ENCODE results near the gene ADGRL2.
"Not testable (repeated sequence)": the region's sequence is repeated elsewhere in the genome, so short reads cannot be mapped to it uniquely, and the experiment has no call there.

The ADGRL2 gene

DNA sequence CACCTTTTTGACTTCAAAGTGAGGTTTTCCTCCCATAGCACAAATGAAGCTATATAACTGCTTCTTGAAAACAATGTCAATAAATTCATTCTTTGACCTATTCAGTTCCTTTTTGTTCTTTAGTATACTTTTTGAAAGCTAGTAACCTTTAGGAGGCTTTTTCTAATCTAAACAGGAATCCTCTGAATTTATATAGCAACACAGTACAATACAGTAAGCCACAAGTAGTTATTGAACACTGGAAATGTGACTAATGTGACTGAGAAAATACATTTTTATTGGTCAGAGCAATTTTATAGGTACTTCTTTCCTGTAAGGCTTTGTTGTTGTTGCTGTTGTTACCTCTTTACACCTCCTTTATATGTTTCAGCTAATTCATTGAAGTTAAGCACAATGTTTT lies 49.8 kb downstream of the ADGRL2 start:
- no peak for DNase-seq

DNA sequence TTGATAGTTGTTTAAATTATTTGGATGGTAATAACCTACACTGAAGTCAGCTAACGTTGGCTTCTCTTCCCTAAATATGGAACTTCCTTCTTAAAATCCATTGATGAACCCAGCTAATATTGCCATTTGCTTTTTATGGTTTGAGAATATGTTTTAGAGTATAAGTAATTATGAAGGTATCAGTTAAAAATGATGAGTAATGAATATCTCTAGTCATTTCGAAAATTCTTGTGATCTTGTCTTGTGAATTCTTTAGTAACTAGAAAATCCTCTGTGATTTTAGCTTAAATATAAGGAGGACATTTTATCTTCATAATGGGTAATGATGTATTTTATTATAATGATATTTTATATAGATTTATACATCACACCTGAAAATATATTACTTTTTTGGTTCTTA lies 50.5 kb downstream of the ADGRL2 start:
- DNase-seq = no peak

DNA sequence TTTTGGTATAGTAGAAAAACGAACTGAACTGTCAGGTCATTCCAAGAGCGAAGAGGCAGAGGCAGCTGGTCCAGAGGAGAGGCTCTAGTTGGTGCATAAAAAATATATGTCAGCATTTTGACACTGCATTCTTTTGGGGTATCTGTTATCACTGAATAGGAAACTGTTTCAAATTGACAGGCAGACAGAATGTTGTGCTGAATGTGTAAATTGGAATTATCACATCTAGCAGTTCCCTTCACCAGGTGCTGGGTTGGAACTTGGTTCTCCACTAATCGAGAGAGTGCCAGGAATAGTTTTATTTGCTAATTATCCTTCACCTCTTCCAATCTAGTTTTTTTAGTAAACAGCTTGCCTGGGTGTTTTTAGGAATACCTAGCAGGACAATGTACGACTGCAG lies 52.2 kb downstream of the ADGRL2 start:
- peak; percentile 30 for DNase-seq

DNA sequence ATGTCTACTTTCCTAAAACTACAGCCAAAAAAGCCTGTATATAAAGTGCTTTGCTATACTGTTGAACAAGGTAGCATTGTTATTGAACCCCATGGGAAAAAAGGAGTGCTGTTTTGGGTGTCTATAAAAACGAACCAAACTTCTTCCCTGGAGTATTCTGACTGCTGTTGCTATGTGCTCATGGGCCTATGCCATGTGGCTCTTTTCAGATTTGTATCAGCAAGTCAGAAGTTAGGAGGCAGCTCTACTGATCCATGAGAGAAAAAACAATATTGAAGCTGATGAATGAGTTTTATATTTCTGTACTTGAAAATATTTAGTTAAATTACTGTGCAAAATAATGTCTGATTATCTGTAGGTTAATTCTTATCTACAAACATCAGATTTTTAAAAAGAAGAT lies 66.5 kb downstream of the ADGRL2 start:
- DNase-seq = no peak

DNA sequence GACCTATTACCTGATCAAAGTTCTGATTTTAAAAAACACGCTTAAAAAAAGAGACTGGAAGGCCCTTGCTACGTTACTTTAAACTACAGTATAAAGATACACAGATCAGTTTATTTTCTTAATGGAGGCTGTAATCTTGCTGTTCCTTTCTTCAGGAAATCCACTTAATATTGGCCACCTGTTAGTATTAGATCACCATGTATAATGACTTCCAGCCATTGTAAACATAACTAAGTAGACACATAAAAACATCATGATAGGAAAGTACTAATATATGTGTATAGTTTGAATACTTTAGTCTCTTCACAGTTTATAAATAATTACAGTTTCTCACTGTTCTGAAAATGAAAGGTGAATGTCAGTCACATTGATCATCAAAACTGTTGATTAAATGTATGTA lies 68.6 kb downstream of the ADGRL2 start:
- DNase-seq = no peak

DNA sequence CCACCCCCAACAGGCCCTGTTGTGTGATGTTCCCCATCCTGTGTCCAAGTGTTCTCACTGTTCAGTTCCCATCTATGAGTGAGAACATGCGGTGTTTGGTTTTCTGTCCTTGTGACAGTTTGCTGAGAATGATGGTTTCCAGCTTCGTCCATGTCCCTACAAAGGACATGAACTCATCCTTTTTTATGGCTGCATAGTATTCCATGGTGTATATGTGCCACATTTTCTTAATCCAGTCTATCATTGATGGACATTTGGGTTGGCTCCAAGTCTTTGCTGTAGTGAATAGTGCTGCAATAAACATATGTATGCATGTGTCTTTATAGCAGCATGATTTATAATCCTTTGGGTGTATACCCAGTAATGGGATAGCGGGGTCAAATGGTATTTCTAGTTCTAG lies 70.4 kb downstream of the ADGRL2 start:
- DNase-seq = not testable (repeated sequence)

DNA sequence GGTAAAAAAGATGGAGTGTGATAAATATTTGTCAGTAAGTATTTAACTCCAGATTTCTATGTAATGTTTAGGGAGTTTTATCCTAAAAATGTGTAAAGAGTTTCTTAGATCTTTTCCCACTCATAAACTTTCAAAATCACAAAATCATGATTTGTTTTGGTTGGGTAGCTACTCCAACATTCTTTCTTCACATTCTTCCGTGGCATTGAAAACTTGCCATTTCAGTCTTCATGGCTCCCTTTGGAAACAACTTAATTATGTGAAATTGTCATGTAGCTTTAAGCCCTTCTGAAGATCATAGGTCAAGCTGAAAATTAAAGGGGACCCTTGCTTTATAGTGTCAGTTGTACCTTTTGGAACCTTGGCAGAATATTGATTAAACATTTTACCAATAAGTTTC lies 73.2 kb downstream of the ADGRL2 start:
- no peak for DNase-seq

DNA sequence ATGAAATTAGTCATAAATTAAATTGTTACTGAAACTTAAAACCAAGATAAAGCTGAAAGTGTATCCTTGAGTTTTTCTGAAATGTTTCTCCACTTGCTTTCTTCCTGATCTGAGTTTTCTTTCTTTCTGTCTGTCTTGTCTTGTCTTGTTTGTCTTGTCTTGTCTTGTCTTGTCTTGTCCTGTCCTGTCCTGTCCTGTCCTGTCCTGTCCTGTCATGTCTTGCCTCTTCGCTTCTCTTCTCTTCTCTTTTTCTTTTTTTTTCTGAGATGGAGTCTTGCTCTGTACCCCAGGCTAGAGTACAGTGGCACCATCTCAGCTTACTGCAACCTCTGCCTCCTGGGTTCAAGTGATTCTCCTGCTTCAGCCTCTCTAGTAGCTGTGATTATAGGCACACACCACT lies 73.7 kb downstream of the ADGRL2 start:
- DNase-seq = no peak

DNA sequence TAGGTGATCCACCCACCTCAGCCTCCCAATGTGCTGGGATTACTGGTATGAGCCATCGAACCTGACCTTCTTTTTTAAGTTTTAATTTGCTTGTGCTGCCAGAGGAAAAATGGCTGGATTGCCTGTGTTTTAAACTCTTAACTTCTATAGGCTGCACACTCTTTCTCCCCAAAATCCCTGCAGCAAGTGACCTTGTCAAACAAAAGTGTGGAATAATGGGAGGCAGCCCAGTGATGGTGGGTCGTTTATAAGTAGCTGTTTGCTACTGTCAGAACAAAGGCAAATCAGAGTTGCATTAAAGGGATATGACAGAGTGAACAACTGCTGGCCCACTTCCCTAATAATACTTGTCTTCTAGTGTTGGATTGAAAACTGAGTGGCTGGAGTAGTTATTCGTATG lies 74.2 kb downstream of the ADGRL2 start:
- no peak for DNase-seq

DNA sequence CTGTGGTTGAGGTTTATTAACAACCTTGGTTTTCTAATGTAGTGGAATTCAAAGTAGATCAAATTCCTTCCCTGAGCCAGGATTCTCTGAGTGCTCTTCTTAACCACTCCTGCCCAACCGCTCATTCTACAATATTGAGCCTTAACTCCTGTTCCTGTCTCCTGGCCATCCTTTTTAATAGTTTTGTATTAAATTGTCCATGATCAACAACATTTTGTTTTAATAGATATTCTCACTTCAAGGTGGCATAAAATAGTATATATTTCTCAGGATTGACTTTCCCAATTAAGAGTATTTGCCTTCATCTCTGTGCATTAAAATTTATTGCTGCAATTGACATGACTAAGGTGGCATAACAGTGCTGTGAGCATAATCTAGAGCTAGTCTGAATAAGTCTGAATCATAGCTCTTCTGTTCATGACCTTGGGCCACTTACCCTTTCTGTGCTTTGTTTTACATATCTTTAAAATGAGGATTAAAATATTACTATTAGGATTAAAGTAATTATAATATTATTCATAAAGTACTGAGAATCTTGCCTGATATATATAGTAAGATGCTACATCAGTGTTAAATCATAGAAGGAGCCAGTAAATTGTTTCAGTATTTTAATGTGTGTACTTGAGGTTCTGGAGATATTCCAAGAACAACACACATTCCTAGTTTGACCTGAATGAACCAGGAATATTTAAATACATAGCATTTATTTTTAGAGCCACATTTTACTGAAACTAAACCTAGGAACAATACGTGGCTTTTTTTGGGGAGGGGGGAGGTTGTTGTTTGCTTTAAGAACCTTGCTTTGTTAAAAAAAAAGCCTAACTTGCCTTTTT lies 76.4 kb downstream of the ADGRL2 start:
- DNase-seq = peak; percentile 41

DNA sequence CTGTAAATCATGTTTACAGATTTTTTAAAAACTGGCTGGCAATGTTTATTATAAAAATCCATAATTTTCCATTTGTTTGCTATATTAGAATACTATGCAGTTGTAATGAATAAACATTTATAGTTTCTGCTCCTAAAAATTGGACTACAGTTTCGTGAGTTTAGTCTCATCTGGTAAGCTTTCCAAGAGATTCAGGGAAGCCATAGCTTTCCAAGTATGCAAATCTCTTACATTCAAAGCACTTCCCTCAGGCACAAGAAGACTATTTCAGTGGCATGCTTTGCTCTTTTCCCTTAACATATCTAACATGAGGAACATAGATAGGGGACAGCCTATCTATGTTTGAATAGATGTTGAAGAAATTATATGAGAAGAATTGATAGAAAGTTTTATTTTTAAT lies 77.2 kb downstream of the ADGRL2 start:
- DNase-seq = no peak

DNA sequence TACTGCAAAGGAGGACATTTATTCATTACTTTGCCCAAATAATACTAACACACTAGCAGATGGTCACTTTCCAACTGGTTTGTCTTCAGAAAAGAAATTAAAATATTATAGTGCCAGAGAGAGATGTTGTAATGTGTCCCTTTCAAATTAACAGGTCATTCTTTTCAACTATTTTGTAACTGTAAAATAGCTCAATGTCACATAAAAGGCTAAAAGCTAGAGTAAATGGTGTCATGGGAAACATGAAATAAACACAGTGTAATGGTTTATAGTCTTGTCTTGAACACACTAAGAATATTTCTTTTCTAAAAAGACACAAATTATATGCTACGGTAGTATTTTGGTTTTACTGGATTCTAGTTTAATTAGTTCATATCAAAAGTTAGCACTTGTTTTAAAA lies 77.8 kb downstream of the ADGRL2 start:
- DNase-seq = no peak

DNA sequence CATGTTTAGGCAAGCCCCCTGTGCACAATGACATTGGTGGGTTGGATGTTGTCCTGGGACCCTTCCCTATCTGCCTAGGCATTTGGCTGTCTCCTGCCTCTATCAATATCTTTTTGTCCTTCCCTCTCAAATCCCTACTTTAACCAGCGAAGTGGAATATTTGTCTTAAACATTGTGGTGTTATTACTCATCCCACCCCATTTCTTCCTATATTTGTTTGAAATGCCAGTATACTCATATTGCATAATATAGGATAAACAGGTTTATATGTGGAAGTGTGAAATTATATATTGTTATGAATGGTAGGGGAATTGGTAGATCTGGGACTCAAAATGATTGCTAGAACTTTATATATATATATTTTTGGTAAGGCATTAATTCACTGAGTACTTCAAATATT lies 80.0 kb downstream of the ADGRL2 start:
- no peak for DNase-seq

DNA sequence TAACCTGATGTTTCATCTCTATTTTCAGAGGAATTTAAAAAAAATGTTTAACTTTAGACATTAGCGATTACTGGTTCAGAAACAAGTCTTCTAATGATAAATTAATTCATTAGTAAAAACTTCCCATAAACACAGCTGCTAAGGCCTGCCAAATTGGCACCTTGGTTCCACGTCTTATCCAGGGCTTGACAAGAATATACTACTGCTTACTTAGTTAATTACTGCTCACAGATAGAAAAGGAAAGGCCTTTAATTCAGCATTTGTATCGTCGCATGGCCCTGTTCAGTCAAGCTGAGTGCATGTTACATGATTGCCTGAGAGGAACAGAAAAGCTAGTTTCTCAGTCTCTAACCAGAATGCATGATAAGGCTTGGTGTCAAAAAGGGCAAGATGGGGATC lies 84.6 kb downstream of the ADGRL2 start:
- DNase-seq = no peak

DNA sequence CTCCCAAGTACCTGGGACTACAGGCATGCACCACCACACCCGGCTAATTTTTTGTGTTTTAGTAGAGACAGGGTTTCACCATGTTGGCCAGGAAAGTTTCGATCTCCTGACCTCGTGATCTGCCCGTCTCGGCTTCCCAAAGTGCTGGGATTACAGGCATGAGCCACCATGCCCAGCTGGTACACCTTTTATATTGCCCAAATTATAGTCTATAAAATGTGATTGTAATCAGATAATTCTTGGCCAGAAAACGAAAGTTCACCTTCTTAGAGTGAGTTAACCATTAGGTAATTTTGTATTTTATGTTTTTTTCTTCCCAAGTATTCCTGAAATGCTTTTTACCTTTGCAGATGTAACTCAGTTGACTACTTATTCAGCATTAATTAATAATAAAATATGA lies 85.6 kb downstream of the ADGRL2 start:
- not testable (repeated sequence) for DNase-seq

DNA sequence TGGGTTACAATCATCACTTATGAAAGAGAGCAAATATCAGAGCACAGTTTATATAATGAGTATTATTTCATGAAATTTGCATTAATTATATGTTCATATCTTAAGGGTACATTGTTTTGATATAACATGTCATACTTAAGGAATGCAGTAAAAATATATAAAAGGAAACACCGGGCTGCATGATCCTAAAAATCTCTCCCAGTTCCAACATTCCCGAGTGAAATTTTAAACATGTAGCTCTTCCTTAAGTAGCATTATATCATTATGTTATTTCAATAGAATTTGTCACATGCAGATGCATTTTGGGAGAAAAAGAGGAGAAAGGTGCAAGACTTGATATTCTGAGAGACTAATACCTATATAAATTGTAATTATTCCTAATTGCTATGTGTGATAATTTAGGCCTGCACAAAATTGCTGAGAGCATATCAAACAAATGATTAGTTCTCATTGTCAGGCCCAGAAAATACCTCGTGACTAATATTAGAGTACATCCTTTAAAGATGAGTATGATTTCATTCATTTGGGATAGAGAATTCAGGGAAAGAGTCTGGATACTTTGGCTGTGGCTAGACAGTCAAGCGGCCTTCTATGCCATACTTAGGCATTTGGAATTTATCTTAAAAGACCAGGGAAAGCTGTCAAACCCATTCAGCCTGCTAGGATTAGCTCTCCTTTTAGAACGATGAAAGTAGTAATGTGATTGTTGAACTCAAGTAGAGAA lies 86.8 kb downstream of the ADGRL2 start:
- DNase-seq = no peak

DNA sequence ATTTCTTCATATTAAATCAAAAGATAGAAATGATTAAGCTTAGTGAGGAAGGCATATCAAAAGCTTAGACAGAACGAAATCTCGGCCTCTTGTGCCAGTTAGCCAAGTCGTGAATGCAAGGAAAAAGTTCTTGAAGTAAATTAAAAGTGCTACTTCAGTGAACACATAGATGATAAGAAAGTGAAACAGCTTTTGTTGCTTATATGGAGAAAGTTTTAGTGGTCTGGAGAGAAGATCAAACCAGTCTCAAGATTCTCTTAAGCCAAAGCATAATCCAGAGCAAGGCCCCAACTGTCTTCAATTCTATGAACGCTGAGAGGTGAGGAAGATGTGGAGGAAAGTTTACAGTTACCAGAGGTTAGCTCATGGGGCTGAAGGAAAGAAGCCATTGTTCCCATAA lies 88.4 kb downstream of the ADGRL2 start:
- no peak for DNase-seq

DNA sequence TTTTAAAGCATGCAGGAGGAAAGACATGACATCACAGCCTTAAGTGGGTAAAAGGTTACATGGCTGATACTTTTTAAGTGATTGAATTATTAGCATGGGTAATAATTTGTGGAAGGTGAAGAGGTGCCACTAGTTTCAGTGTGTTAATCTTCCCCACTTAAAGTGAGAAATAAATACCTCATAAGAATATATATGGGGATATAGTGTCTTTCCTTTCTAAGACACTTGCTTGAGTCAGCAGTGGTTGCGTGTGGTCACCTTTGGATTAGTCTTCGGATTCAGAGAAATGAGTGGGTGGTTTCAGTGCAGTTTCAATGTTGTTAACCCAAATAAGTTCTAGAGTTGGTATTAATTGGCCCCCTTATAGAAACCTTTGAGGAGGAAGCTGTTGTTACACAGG lies 94.1 kb downstream of the ADGRL2 start:
- no peak for DNase-seq

DNA sequence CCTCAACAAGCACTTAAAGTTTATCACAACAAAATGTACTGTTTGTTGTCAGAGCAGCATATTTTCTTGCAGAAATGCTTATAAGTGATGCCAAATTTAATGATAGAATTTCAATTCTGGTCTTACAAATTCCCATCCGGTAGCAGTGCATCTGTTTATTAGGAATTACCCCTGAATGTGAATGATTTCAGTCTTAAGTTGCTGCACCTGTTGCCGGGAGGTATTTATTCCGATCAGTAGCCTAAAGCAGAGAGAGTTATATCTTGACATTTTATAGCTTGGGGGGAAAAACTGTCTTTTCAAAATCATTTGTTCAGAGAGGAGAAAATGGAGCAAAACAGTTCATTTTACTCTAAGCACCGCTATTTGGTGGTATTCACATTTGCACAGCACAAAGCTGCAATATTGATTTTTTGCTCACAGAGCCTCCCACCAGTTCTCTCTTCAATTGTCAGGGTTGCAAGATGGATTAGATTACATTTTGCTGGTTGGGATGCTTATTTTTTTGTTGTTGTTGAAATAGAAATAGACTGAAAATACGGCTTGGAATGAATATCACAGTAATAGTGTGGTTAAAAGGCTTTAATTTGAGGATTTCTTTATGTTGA lies 98.6 kb downstream of the ADGRL2 start:
- DNase-seq = no peak

DNA sequence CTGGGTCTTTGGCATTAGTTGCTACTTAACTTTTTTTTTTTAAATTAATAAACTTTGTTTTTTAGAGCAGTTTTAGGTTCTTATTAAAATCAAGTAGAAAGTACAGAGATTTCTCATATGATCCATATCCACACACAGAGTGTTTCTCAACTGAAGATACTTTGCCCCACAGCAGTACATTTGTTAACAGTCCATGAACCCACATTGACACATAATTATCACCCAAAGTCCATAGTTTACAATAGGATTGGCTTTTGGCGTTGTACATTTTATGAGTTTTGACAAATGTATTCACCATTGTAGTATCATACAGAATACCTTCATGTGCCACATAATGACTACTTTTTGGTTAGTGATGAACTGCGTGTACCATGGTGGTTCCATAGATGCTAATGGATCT lies 106.8 kb downstream of the ADGRL2 start:
- no peak for DNase-seq

DNA sequence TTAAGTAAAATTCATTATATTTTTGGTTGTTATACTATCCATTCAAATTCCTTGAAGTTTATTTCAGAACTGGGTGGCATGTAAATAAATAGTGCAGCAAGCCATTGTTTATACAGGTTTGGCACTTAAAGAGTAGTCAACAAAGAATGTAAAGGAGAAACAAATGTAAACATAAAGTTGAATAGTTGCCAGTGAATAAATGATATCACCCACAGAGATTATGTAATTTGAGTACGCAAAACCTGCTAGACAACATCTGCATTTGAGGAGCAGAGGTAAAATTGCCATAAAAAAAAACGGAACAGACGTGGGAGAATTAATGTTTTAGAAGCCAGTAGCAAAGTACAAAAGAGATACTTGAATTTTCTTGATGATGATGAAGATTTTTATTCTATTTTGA lies 111.6 kb downstream of the ADGRL2 start:
- peak; percentile 93 for DNase-seq

DNA sequence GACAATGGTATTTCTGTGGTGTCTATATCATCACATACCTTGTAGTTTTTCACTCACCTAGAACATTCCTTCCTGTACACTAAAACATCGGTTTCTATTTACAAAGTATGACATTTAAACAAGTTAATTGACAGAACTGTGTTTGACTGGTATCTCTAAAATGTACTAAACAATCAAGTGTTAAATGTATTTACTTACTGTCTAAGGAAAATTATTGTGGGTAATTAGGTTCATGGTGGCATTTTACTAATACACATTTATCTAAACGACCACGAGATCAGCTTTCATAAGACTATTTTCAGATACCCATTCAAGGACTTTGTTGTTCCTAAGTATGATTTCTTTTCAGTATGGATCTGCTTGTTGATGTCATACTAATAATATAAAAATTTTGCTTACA lies 115.2 kb downstream of the ADGRL2 start:
- peak; percentile 24 for DNase-seq

DNA sequence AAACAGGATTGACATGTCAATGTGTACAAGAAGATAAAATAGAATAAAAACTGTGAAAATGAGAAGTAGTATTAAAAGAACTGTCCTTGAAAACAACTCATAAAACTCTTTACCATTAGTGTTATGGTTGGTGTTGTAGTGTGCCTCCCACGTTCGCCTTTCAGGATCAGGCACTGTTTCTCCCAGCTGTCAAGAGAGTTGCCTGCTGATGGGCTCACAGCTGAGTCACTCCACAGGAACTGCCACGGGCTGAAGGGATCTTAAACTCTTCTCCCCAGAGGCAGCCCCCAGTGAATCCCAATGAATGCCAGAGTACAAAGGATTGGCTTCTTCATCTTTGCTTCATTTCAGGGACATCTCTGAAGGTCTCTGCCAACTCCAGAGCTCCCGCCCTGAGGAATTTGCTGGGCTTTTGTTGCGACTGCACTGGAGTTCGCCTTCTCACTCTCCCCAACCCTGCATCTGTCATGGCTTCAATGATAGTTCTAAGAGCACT lies 119.6 kb downstream of the ADGRL2 start:
- DNase-seq = no peak

DNA sequence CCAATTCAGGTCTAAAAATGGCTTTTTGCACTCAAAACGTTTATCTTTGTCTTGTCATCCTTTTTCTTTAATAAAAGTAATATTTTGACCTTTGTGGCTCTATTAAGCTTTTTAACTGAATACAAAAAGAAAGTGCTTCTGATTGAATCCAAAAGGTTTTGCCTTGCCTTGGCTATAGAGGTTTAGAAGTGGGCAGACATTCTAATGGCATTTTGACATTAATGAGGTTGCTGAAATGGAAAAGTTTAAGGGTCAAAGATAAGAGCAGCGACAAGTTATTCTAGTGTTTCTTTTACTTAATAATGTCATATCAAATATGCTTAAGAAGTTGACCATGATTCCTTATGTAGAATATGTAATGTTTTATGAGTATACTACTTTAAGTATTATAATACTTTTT lies 120.2 kb downstream of the ADGRL2 start:
- no peak for DNase-seq
